PFSK-1 (cell line): ENCODE measurements around the gene HSPA12A.

Experiments used
- FOXP2 ChIP-seq: optimal IDR thresholded peaks from 2 replicates; pipeline ENCODE3; 2011; ENCODE audit warnings: borderline replicate concordance, control low read depth, inconsistent platforms; ENCODE audit not compliant: insufficient read depth; ENCODE audit errors: extremely low read length, extremely low read depth
- POLR2AphosphoS5 ChIP-seq: IDR thresholded peaks from 2 replicates; pipeline ENCODE4 v1.6.1; 2012; ENCODE audit warnings: low read depth, mild to moderate bottlenecking, control low read depth, low read length, moderate library complexity
- REST ChIP-seq, 2 experiments: IDR thresholded peaks; 2 replicates each; pipeline versions ENCODE4 v1.6.1 to v1.8.0; 2011 to 2012; ENCODE audit warnings: low read depth in 2 of 2, low read length in 2 of 2, control low read depth in 1 of 2, inconsistent platforms in 1 of 2, mild to moderate bottlenecking in 1 of 2, moderate library complexity in 1 of 2; ENCODE audit not compliant: insufficient read depth in 1 of 2
- SIN3A ChIP-seq: IDR thresholded peaks from 2 replicates; pipeline ENCODE4 v1.6.1; 2012; ENCODE audit warnings: mild to moderate bottlenecking, low read length, moderate library complexity, borderline replicate concordance; ENCODE audit not compliant: insufficient read depth
- TAF1 ChIP-seq: IDR thresholded peaks from 2 replicates; pipeline ENCODE4 v1.6.1; 2012; ENCODE audit warnings: low read length, control low read depth, borderline replicate concordance; ENCODE audit not compliant: insufficient read depth

GRCh38 chr10:116694243-116694926, 48.0 kb downstream of the HSPA12A start:
- TF ChIP-seq REST (IDR thresholded peaks at IDR 0.05; ENCODE audit: insufficient read depth in 1 of 2, low read depth in 2 of 2, low read length in 2 of 2) (no peak), TAF1 (no peak), POLR2AphosphoS5 (no peak), SIN3A (no peak), FOXP2 (no peak)
